DND-41 (cell line): Measurements from ENCODE around the gene PSMG4.

Source experiments
- EZH2 ChIP-seq: IDR thresholded peaks from 3 replicates; pipeline ENCODE4 v1.6.1; 2012; ENCODE audit warnings: borderline replicate concordance, low read depth, mild to moderate bottlenecking, moderate library complexity, low read length, inconsistent platforms; ENCODE audit not compliant: severe bottlenecking
- TF ChIP-seq, protein P1 (sequence below): IDR thresholded peaks from 2 replicates; pipeline ENCODE4 v1.5.1; 2012; ENCODE audit warnings: borderline replicate concordance, low read length, moderate library complexity, mild to moderate bottlenecking; ENCODE audit not compliant: poor library complexity, severe bottlenecking; ENCODE audit errors: extremely low read depth

DNA sequence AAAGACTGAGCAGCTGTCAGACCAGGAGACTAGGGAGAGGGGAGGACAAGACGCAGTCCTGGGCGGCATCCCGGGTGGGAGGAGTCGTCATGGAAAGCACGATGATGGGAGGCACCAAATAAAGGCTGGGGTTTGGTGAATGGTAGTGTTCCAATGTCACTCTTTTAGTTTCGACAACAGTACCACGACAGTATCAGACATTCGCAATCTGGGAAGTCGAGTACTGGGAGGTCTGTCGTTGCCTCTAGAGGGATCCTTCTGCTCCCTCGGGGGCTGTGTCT lies 32.1 kb downstream of the PSMG4 start:
- TF ChIP-seq, protein P1, sequence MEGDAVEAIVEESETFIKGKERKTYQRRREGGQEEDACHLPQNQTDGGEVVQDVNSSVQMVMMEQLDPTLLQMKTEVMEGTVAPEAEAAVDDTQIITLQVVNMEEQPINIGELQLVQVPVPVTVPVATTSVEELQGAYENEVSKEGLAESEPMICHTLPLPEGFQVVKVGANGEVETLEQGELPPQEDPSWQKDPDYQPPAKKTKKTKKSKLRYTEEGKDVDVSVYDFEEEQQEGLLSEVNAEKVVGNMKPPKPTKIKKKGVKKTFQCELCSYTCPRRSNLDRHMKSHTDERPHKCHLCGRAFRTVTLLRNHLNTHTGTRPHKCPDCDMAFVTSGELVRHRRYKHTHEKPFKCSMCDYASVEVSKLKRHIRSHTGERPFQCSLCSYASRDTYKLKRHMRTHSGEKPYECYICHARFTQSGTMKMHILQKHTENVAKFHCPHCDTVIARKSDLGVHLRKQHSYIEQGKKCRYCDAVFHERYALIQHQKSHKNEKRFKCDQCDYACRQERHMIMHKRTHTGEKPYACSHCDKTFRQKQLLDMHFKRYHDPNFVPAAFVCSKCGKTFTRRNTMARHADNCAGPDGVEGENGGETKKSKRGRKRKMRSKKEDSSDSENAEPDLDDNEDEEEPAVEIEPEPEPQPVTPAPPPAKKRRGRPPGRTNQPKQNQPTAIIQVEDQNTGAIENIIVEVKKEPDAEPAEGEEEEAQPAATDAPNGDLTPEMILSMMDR = no peak
- TF ChIP-seq EZH2 = no peak
